A549 (cell line): Measurements from ENCODE around the gene TAF4.

ENCODE experiments used
- CTCF ChIP-seq: fragments of >200 bp; sonication (Bioruptor Twin); formaldehyde crosslinking; IDR thresholded peaks from 3 replicates; pipeline ENCODE4 v1.5.1; 2016
- JUNB ChIP-seq: fragments of >200 bp; sonication (Bioruptor Twin); formaldehyde crosslinking; IDR thresholded peaks from 2 replicates; pipeline ENCODE4 v1.6.1; 2016
- MAFK ChIP-seq: fragments of 450-650 bp; IDR thresholded peaks from 2 replicates; pipeline ENCODE4 v1.6.1; 2014; ENCODE audit not compliant: partially characterized antibody
- MAX ChIP-seq: IDR thresholded peaks from 2 replicates; pipeline ENCODE4 v1.6.1; 2012
- MYC ChIP-seq: IDR thresholded peaks from 2 replicates; pipeline ENCODE4 v1.6.1; 2012; ENCODE audit warnings: mild to moderate bottlenecking, inconsistent platforms, low read length, improper control_type of control experiment, borderline replicate concordance
- NPAS2 ChIP-seq: fragments of 250-450 bp; sonication (Bioruptor Pico); IDR thresholded peaks from 2 replicates; pipeline ENCODE4 v1.8.0; 2022; ENCODE audit warnings: mild to moderate bottlenecking, moderate library complexity, borderline replicate concordance
- REST ChIP-seq: fragments of 200-600 bp; sonication (generic); IDR thresholded peaks from 2 replicates; pipeline ENCODE4 v1.6.1; 2016; ENCODE audit warnings: antibody characterized with exemption, mild to moderate bottlenecking, moderate library complexity

- no peak for TF ChIP-seq MAX
- TF ChIP-seq CTCF, result no peak
- no peak for TF ChIP-seq MAFK
- no peak for TF ChIP-seq NPAS2 (CRISPR knock-in tag)
- TF ChIP-seq REST, result no peak
- TF ChIP-seq JUNB, result no peak
- no peak for TF ChIP-seq MYC
Measured at GRCh38 chr20:62030834-62031434, 34.7 kb downstream of the TAF4 start.
